HG03095 (cell line): Measurements from ENCODE around the gene MRAP.

ENCODE experiments used
- ATAC-seq: cut with Tn5 transposase; IDR thresholded peaks from one replicate; pipeline ENCODE4 v1.9.1; 2021; ENCODE audit warnings: moderate library complexity; ENCODE audit not compliant: unreplicated experiment

Gene MRAP

GRCh38 chr21:32347977-32348376, 49.3 kb downstream of the MRAP start:
- ATAC-seq = no peak

GRCh38 chr21:32348604-32349332, 50.1 kb downstream of the MRAP start:
- no peak for ATAC-seq

- ATAC-seq = no peak
These were observed 50.8 kb downstream of the MRAP start for GRCh38 chr21:32349333-32349944.

GRCh38 chr21:32350211-32350980, 51.7 kb downstream of the MRAP start:
- ATAC-seq = no peak

GRCh38 chr21:32350981-32351380, 52.3 kb downstream of the MRAP start:
- no peak for ATAC-seq

GRCh38 chr21:32351428-32351827, 52.8 kb downstream of the MRAP start:
- no peak for ATAC-seq

- ATAC-seq = no peak
These were observed 53.9 kb downstream of the MRAP start for GRCh38 chr21:32352526-32352925.

- no peak for ATAC-seq
These were observed 54.5 kb downstream of the MRAP start for GRCh38 chr21:32353002-32353711.

GRCh38 chr21:32356874-32357395, 58.3 kb downstream of the MRAP start:
- ATAC-seq = no peak

GRCh38 chr21:32359719-32360260, 61.1 kb downstream of the MRAP start:
- no peak for ATAC-seq

GRCh38 chr21:32360401-32360975, 61.8 kb downstream of the MRAP start:
- ATAC-seq = no peak
